GM12892 (cell line): ENCODE data around the gene CGNL1.

Experiments
- POLR2A ChIP-seq: IDR thresholded peaks from 2 replicates; pipeline ENCODE4 v1.6.1; 2011; ENCODE audit warnings: low read depth, low read length, control low read depth
- POLR2AphosphoS5 ChIP-seq: IDR thresholded peaks from 2 replicates; pipeline ENCODE4 v1.6.1; 2011; ENCODE audit warnings: low read depth, low read length, control low read depth

- TF ChIP-seq POLR2A (no peak), POLR2AphosphoS5 (no peak)
These were observed 165.0 kb downstream of the CGNL1 start for GRCh38 chr15:57541271-57541670.
